ENCODE results near the gene C1RL. TPM values are rescaled to one million over a fixed set of nuclear protein-coding genes. Genes with fewer than 3 reads are reported as not detected.

The C1RL gene
- total and polyA plus RNA-seq, 2 donors from 2014 or later, result 25.2 to 147 TPM

DNA sequence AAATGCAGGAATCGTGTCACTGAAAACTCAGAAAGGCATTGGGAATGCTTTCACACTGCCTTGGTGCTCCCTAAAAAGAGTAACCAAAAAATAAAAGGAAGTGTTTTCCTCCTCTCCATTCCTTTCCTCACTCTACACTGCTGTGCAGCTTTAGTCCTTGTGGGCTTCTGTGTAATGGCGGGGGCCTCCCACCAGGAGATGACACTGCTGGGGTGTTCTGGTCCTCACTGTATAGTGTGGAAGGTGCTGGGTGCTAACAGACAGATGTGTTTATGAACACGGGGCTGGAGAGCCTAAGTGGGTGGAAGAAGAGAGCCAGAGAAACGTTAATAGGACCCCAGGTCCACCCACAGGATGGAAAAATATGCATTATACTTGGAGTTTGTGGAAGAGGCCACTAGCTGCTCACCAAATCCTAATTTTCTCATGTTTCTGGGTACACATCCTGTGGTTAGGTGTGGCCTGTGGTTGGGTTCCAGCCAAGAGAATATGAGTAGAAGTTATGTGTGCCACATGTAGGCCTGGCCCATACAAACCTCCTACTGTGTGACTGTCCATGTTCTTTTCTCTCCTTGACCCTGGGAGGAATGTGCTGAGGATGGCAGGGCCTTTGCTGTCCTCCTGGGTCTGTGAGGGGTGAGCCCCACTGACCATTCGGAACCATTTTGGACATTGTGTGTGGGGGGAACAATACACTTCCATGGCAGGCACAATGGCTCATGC lies 62.5 kb downstream of the C1RL start:
- Histone ChIP-seq H3K27me3 (ENCODE audit: control insufficient read depth, insufficient read depth, low read length) (no peaks in the 10 kb centered on the region), H3K36me3 (ENCODE audit: control insufficient read depth in 2 of 3, insufficient read depth in 3 of 3, low read length in 3 of 3) (no peaks in the 10 kb centered on the region), H3K4me1 (ENCODE audit: control insufficient read depth in 2 of 3, insufficient read depth in 2 of 3, low read depth in 1 of 3, low read length in 3 of 3) (peaks cover 0 to 2% (median 0%) of the 10 kb centered on the region in 3 donors), H3K4me3 (ENCODE audit: low read length in 3 of 3) (no peak overlapping the region), H3K27ac (ENCODE audit: low read depth in 2 of 2, low read length in 2 of 2) (no peak overlapping the region), H3K9me3 (ENCODE audit: control insufficient read depth in 2 of 3, insufficient read depth in 1 of 3, low read length in 3 of 3) (no peaks in the 10 kb centered on the region), H3K9ac (ENCODE audit: low read length in 3 of 3) (no peak overlapping the region)
- intact Hi-C loops (cut with DNase I), result no loop called here
- FAIRE-seq (no peak), DNase-seq (no peak)
- TF ChIP-seq, protein P1, sequence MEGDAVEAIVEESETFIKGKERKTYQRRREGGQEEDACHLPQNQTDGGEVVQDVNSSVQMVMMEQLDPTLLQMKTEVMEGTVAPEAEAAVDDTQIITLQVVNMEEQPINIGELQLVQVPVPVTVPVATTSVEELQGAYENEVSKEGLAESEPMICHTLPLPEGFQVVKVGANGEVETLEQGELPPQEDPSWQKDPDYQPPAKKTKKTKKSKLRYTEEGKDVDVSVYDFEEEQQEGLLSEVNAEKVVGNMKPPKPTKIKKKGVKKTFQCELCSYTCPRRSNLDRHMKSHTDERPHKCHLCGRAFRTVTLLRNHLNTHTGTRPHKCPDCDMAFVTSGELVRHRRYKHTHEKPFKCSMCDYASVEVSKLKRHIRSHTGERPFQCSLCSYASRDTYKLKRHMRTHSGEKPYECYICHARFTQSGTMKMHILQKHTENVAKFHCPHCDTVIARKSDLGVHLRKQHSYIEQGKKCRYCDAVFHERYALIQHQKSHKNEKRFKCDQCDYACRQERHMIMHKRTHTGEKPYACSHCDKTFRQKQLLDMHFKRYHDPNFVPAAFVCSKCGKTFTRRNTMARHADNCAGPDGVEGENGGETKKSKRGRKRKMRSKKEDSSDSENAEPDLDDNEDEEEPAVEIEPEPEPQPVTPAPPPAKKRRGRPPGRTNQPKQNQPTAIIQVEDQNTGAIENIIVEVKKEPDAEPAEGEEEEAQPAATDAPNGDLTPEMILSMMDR (IDR thresholded peaks at IDR 0.05; ENCODE audit: borderline replicate concordance, extremely low read depth, insufficient read depth), result no peak

DNA sequence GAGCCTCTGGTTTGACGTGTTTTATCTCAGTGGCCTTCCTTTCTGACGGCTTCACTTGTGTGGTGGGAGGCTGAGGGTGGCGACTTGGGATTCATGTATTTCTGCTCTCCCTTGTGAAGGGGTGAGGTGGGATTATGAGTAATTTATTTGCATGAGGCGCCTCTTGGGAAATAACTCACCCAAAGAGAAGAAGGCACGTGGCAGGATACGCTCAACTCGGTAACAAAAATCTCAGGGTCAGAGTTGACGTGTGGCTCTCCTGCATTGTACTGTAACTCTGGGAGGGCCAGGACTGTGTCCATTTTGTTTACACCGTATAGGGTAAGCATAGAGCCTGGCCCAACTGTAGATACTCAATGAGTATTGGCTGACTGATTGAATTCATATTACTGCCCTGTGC lies 63.1 kb downstream of the C1RL start:
- Histone ChIP-seq H3K9me3 (ENCODE audit: control insufficient read depth in 2 of 3, insufficient read depth in 1 of 3, low read length in 3 of 3) (no peaks in the 10 kb centered on the region), H3K9ac (ENCODE audit: low read length in 3 of 3) (no peak overlapping the region), H3K27ac (ENCODE audit: low read depth in 2 of 2, low read length in 2 of 2) (no peak overlapping the region), H3K36me3 (ENCODE audit: control insufficient read depth in 2 of 3, insufficient read depth in 3 of 3, low read length in 3 of 3) (no peaks in the 10 kb centered on the region), H3K4me3 (ENCODE audit: low read length in 3 of 3) (no peak overlapping the region), H3K27me3 (ENCODE audit: control insufficient read depth, insufficient read depth, low read length) (no peaks in the 10 kb centered on the region), H3K4me1 (ENCODE audit: control insufficient read depth in 2 of 3, insufficient read depth in 2 of 3, low read depth in 1 of 3, low read length in 3 of 3) (peaks cover 0 to 2% (median 0%) of the 10 kb centered on the region in 3 donors)
- DNase-seq (no peak), FAIRE-seq (no peak)
- intact Hi-C loops (cut with DNase I), result no loop called here
- TF ChIP-seq, protein P1 (IDR thresholded peaks at IDR 0.05; ENCODE audit: borderline replicate concordance, extremely low read depth, insufficient read depth), result no peak

Other genes starting within 250 kb of the C1RL start
- 437 TPM for gene TPI1, start 241.7 kb downstream of the C1RL start, total RNA-seq
- gene TPI1, start 241.7 kb downstream of the C1RL start, polyA plus RNA-seq (ENCODE audit: insufficient read depth, low read depth, low replicate concordance), result 1,220 TPM
- gene SPSB2, start 235.9 kb downstream of the C1RL start, total RNA-seq, result 19.0 TPM
- gene SPSB2, start 235.9 kb downstream of the C1RL start, polyA plus RNA-seq (ENCODE audit: insufficient read depth, low read depth, low replicate concordance), result 21.3 TPM
- 16.6 TPM for gene LRRC23, start 204.4 kb downstream of the C1RL start, total RNA-seq
- gene LRRC23, start 204.4 kb downstream of the C1RL start, polyA plus RNA-seq (ENCODE audit: insufficient read depth, low read depth, low replicate concordance), result 19.7 TPM
- 35.7 TPM for gene ENO2, start 194.6 kb downstream of the C1RL start, total RNA-seq
- 10.3 TPM for gene ENO2, start 194.6 kb downstream of the C1RL start, polyA plus RNA-seq (ENCODE audit: insufficient read depth, low read depth, low replicate concordance)
- 119 TPM for gene ATN1, start 181.3 kb downstream of the C1RL start, total RNA-seq
- gene ATN1, start 181.3 kb downstream of the C1RL start, polyA plus RNA-seq (ENCODE audit: insufficient read depth, low read depth, low replicate concordance), result 34.2 TPM
- gene RNU7-1, start 165.4 kb downstream of the C1RL start, total RNA-seq, result not detected
- not detected for gene RNU7-1, start 165.4 kb downstream of the C1RL start, polyA plus RNA-seq (ENCODE audit: insufficient read depth, low read depth, low replicate concordance)
- gene C12orf57, start 165.2 kb downstream of the C1RL start, total RNA-seq, result 175 TPM
- gene C12orf57, start 165.2 kb downstream of the C1RL start, polyA plus RNA-seq (ENCODE audit: insufficient read depth, low read depth, low replicate concordance), result 336 TPM
- 70.8 TPM for gene PTPN6, start 157.9 kb downstream of the C1RL start, total RNA-seq
- 38.0 TPM for gene PTPN6, start 157.9 kb downstream of the C1RL start, polyA plus RNA-seq (ENCODE audit: insufficient read depth, low read depth, low replicate concordance)
- gene PHB2, start 138.6 kb downstream of the C1RL start, total RNA-seq, result 141 TPM
- 222 TPM for gene PHB2, start 138.6 kb downstream of the C1RL start, polyA plus RNA-seq (ENCODE audit: insufficient read depth, low read depth, low replicate concordance)
- 50.3 TPM for gene EMG1, start 138.3 kb downstream of the C1RL start, total RNA-seq
- gene EMG1, start 138.3 kb downstream of the C1RL start, polyA plus RNA-seq (ENCODE audit: insufficient read depth, low read depth, low replicate concordance), result 74.3 TPM
- 77.8 TPM for gene LPCAT3, start 90.7 kb downstream of the C1RL start, total RNA-seq
- gene LPCAT3, start 90.7 kb downstream of the C1RL start, polyA plus RNA-seq (ENCODE audit: insufficient read depth, low read depth, low replicate concordance), result 59.2 TPM
- 402 TPM for gene C1S, start 48.5 kb downstream of the C1RL start, total RNA-seq
- gene C1S, start 48.5 kb downstream of the C1RL start, polyA plus RNA-seq (ENCODE audit: insufficient read depth, low read depth, low replicate concordance), result 81.2 TPM
- 514 TPM for gene C1R, start 16.8 kb downstream of the C1RL start, total RNA-seq
- gene C1R, start 16.8 kb downstream of the C1RL start, polyA plus RNA-seq (ENCODE audit: insufficient read depth, low read depth, low replicate concordance), result 183 TPM
- 74.6 TPM for gene RBP5, start 19.7 kb upstream of the C1RL start, total RNA-seq
- 609 TPM for gene RBP5, start 19.7 kb upstream of the C1RL start, polyA plus RNA-seq (ENCODE audit: insufficient read depth, low read depth, low replicate concordance)
- gene CLSTN3, start 21.2 kb upstream of the C1RL start, total RNA-seq, result 64.2 TPM
- gene CLSTN3, start 21.2 kb upstream of the C1RL start, polyA plus RNA-seq (ENCODE audit: insufficient read depth, low read depth, low replicate concordance), result 33.0 TPM
- gene PEX5, start 80.5 kb upstream of the C1RL start, total RNA-seq, result 42.3 TPM
- gene PEX5, start 80.5 kb upstream of the C1RL start, polyA plus RNA-seq (ENCODE audit: insufficient read depth, low read depth, low replicate concordance), result 30.8 TPM
- not detected for gene ACSM4, start 194.9 kb upstream of the C1RL start, total RNA-seq
- not detected for gene ACSM4, start 194.9 kb upstream of the C1RL start, polyA plus RNA-seq (ENCODE audit: insufficient read depth, low read depth, low replicate concordance)

All from kidney (tissue), 14 donors.